HEK293 (cell line): ENCODE data around the gene GRIK2.
A peak's percentile ranks its signal among the peaks of the same experiment; 100 is the strongest.
"Not testable (repeated sequence)": the region's sequence is repeated elsewhere in the genome, so short reads cannot be mapped to it uniquely, and the experiment has no call there.

Source experiments
- CTCF ChIA-PET: fragments of 350-600 bp; formaldehyde crosslinking; extraction: SDS; loops from one replicate; lab custom pipeline; 2021; ENCODE audit warnings: antibody characterized with exemption; lab: Yijun Ruan, JAX
- POLR2A ChIA-PET: fragments of 300-600 bp; formaldehyde crosslinking; extraction: SDS; loops from one replicate; lab custom pipeline; 2020; ENCODE audit warnings: antibody characterized with exemption, inconsistent platforms; lab: Yijun Ruan, JAX
- H3K27ac ChIP-seq: fragments of 200-500 bp; sonication (Bioruptor generic); 2 replicates; pipeline ENCODE4 v1.5.1; 2014; ENCODE audit warnings: low read depth, low read length, control low read depth, inconsistent platforms; ENCODE audit errors: extremely low read depth
- H3K36me3 ChIP-seq, 2 experiments: fragments of 200-500 bp in 1 of 2; sonication (Bioruptor generic) in 1 of 2; 1 replicate in 1 of 2; 2 replicates in 1 of 2; pipeline ENCODE4 v1.5.1; 2014 to 2017; ENCODE audit warnings: inconsistent platforms in 2 of 2, low read length in 2 of 2; ENCODE audit not compliant: control insufficient read depth in 2 of 2, insufficient read depth in 1 of 2
- H3K4me1 ChIP-seq: fragments of 200-500 bp; sonication (Bioruptor generic); 2 replicates; pipeline ENCODE4 v1.5.1; 2014; ENCODE audit warnings: mild to moderate bottlenecking, low read length, inconsistent platforms; ENCODE audit not compliant: control insufficient read depth, insufficient read depth
- H3K4me3 ChIP-seq: 2 replicates; pipeline ENCODE4 v1.5.1; 2011; ENCODE audit warnings: low read depth, mild to moderate bottlenecking, control low read depth, low read length, moderate library complexity
- H3K9me3 ChIP-seq: fragments of 200-500 bp; sonication (Bioruptor generic); 2 replicates; pipeline ENCODE4 v1.5.1; 2014; ENCODE audit warnings: low read depth, low read length, inconsistent platforms; ENCODE audit not compliant: control insufficient read depth, insufficient read depth
- OSR2 ChIP-seq: fragments of 450-650 bp; formaldehyde crosslinking; IDR thresholded peaks from 2 replicates; pipeline ENCODE4 v1.5.1; 2016; ENCODE audit warnings: missing biosample characterization, missing genetic modification characterization
- ZBTB8A ChIP-seq: fragments of 450-650 bp; formaldehyde crosslinking; IDR thresholded peaks from 2 replicates; pipeline ENCODE4 v1.5.1; 2016; ENCODE audit warnings: missing biosample characterization, missing genetic modification characterization
- ZNF121 ChIP-seq: fragments of 450-650 bp; formaldehyde crosslinking; IDR thresholded peaks from 2 replicates; pipeline ENCODE4 v1.5.1; 2016; ENCODE audit warnings: missing biosample characterization, missing genetic modification characterization
- ZNF140 ChIP-seq: fragments of 450-650 bp; formaldehyde crosslinking; IDR thresholded peaks from 2 replicates; pipeline ENCODE4 v1.5.1; 2016; ENCODE audit warnings: missing biosample characterization, missing genetic modification characterization
- ZNF311 ChIP-seq: fragments of 450-650 bp; formaldehyde crosslinking; IDR thresholded peaks from 2 replicates; pipeline ENCODE4 v1.5.1; 2017; ENCODE audit warnings: missing biosample characterization, missing genetic modification characterization, borderline replicate concordance
- ZNF394 ChIP-seq: fragments of 450-650 bp; formaldehyde crosslinking; IDR thresholded peaks from 2 replicates; pipeline ENCODE4 v1.5.1; 2016; ENCODE audit warnings: missing biosample characterization, missing genetic modification characterization, mild to moderate bottlenecking, moderate library complexity, borderline replicate concordance
- ZNF426 ChIP-seq: fragments of 450-650 bp; formaldehyde crosslinking; IDR thresholded peaks from 2 replicates; pipeline ENCODE4 v1.5.1; 2017; ENCODE audit warnings: missing biosample characterization, missing genetic modification characterization, mild to moderate bottlenecking, inconsistent platforms, moderate library complexity
- ZNF510 ChIP-seq: fragments of 450-650 bp; formaldehyde crosslinking; IDR thresholded peaks from 2 replicates; pipeline ENCODE4 v1.5.1; 2018; ENCODE audit warnings: mild to moderate bottlenecking, missing genetic modification characterization, missing biosample characterization; ENCODE audit not compliant: insufficient replicate concordance
- ZNF555 ChIP-seq: fragments of 450-650 bp; formaldehyde crosslinking; conservative IDR thresholded peaks from 2 replicates; pipeline ENCODE4 v1.5.1; 2017; ENCODE audit warnings: missing biosample characterization, mild to moderate bottlenecking, missing genetic modification characterization, inconsistent platforms
- ZNF623 ChIP-seq: fragments of 450-650 bp; formaldehyde crosslinking; IDR thresholded peaks from 2 replicates; pipeline ENCODE4 v1.5.1; 2016; ENCODE audit warnings: missing biosample characterization, missing genetic modification characterization
- ZNF654 ChIP-seq: fragments of 450-650 bp; formaldehyde crosslinking; IDR thresholded peaks from 2 replicates; pipeline ENCODE4 v1.5.1; 2016; ENCODE audit warnings: low read depth, missing biosample characterization, missing genetic modification characterization
- ZNF664 ChIP-seq: fragments of 450-650 bp; formaldehyde crosslinking; IDR thresholded peaks from 2 replicates; pipeline ENCODE4 v1.5.1; 2016; ENCODE audit warnings: missing biosample characterization, missing genetic modification characterization
- TF ChIP-seq, protein P1 (sequence below): fragments of 450-650 bp; formaldehyde crosslinking; IDR thresholded peaks from 2 replicates; pipeline ENCODE4 v1.5.0; 2017; ENCODE audit warnings: missing biosample characterization, missing genetic modification characterization, borderline replicate concordance
- TF ChIP-seq, protein P2 (sequence below): fragments of 450-650 bp; formaldehyde crosslinking; optimal IDR thresholded peaks from 2 replicates; pipeline ENCODE3; 2016; ENCODE audit warnings: missing biosample characterization, mild to moderate bottlenecking, missing genetic modification characterization
- TF ChIP-seq, protein P3 (sequence below): fragments of 450-650 bp; formaldehyde crosslinking; IDR thresholded peaks from 2 replicates; pipeline ENCODE4 v1.5.1; 2016; ENCODE audit warnings: missing biosample characterization, missing genetic modification characterization, low read depth
- TF ChIP-seq, protein P4 (sequence below): fragments of 450-650 bp; formaldehyde crosslinking; IDR thresholded peaks from 2 replicates; pipeline ENCODE4 v1.5.1; 2016; ENCODE audit warnings: missing biosample characterization, missing genetic modification characterization
- TF ChIP-seq, protein P5 (sequence below): fragments of 450-650 bp; formaldehyde crosslinking; conservative IDR thresholded peaks from 2 replicates; pipeline ENCODE4 v1.5.1; 2016; ENCODE audit warnings: low read depth, missing biosample characterization, missing genetic modification characterization

GRIK2 gene

DNA sequence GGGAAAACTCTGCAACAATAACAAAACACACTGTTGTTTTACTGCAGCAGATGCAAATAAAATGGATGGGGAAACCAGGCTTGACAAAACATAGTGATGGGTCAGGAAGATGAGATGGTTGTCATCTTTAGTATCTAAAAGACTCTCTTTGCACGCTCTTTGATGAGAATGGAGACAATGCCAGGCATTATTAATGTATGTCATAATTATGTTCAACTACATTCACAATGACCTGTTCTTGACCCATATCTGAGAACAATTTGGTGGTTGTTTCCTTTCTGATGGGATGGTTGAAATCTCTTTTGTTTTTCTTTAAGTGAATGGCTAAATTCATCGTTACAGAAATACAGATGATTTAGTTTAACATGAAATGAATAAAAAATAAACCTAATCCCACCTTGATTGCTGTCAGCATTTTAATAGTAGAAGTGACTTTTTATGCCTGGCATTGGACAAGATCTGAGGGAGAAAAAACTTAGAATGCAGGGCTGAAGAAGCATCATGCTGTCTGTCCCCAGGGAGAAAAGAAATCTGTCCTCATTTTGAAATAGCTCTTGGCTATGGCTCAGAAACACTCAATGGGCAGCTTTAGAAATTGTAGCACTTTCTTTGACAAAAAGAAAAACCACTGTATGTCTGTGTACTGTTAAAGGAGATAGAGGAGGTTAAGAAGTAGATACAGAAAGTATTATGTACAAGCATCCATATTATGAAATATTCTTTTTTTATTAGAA lies 12.4 kb upstream of the GRIK2 start (continued):
- TF ChIP-seq, protein P1, sequence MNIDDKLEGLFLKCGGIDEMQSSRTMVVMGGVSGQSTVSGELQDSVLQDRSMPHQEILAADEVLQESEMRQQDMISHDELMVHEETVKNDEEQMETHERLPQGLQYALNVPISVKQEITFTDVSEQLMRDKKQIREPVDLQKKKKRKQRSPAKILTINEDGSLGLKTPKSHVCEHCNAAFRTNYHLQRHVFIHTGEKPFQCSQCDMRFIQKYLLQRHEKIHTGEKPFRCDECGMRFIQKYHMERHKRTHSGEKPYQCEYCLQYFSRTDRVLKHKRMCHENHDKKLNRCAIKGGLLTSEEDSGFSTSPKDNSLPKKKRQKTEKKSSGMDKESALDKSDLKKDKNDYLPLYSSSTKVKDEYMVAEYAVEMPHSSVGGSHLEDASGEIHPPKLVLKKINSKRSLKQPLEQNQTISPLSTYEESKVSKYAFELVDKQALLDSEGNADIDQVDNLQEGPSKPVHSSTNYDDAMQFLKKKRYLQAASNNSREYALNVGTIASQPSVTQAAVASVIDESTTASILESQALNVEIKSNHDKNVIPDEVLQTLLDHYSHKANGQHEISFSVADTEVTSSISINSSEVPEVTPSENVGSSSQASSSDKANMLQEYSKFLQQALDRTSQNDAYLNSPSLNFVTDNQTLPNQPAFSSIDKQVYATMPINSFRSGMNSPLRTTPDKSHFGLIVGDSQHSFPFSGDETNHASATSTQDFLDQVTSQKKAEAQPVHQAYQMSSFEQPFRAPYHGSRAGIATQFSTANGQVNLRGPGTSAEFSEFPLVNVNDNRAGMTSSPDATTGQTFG (tag by site-specific recombination): no peak
- no peak for TF ChIP-seq ZNF311 (tag by site-specific recombination)
- no peak for TF ChIP-seq OSR2 (tag by site-specific recombination)
- no peak for TF ChIP-seq ZNF121 (tag by site-specific recombination)
- TF ChIP-seq, protein P2, sequence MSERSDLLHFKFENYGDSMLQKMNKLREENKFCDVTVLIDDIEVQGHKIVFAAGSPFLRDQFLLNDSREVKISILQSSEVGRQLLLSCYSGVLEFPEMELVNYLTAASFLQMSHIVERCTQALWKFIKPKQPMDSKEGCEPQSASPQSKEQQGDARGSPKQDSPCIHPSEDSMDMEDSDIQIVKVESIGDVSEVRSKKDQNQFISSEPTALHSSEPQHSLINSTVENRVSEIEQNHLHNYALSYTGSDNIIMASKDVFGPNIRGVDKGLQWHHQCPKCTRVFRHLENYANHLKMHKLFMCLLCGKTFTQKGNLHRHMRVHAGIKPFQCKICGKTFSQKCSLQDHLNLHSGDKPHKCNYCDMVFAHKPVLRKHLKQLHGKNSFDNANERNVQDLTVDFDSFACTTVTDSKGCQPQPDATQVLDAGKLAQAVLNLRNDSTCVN (tag by site-specific recombination): no peak
- TF ChIP-seq, protein P3, sequence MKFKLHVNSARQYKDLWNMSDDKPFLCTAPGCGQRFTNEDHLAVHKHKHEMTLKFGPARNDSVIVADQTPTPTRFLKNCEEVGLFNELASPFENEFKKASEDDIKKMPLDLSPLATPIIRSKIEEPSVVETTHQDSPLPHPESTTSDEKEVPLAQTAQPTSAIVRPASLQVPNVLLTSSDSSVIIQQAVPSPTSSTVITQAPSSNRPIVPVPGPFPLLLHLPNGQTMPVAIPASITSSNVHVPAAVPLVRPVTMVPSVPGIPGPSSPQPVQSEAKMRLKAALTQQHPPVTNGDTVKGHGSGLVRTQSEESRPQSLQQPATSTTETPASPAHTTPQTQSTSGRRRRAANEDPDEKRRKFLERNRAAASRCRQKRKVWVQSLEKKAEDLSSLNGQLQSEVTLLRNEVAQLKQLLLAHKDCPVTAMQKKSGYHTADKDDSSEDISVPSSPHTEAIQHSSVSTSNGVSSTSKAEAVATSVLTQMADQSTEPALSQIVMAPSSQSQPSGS (tag by site-specific recombination): no peak

DNA sequence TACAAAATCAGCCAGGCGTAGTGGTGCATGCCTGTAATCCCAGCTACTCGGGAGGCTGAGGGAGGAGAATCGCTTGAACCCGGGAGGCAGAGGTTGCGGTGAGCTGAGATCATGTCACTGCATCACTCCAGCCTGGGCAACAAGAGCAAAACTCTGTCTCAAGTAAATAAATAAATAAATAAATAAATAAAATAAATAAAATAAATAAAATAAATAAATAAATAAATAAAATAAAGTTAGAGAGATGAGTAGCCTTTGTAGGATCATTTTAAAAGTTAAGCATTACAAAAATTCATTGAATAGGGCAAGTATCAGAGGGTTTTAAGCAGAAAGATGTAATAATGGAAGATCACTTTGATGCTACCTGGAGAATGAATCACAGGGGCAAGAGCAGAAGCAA lies 9.8 kb upstream of the GRIK2 start:
- H3K36me3 ChIP-seq, H3K27ac ChIP-seq, POLR2A ChIA-PET, H3K9me3 ChIP-seq, H3K4me1 ChIP-seq, H3K4me3 ChIP-seq: not testable (repeated sequence)
- CTCF ChIA-PET: interaction anchor here (1.0 kb wide), 1 partner anchor 11 kb away, joined by 3 read pairs; no protein-coding TSS in a partner anchor
- TF ChIP-seq ZBTB8A: peak; percentile 58
- peak; percentile 14; the same call in 1 of the 2 replicates for TF ChIP-seq ZNF654 (tag by site-specific recombination)
- peak; percentile 29; the same call in 1 of the 2 replicates for TF ChIP-seq ZNF664 (tag by site-specific recombination)
- peak; percentile 29 for TF ChIP-seq ZNF510
- peak; percentile 52 for TF ChIP-seq ZNF623 (tag by site-specific recombination)
- peak; percentile 91 for TF ChIP-seq ZNF394 (tag by site-specific recombination)
- TF ChIP-seq ZNF426 (tag by site-specific recombination): peak; percentile 75
- 0 out of 2 replicates have a peak, but pooled peaks have one; percentile 19 for TF ChIP-seq ZNF140 (tag by site-specific recombination)
- TF ChIP-seq, protein P4, sequence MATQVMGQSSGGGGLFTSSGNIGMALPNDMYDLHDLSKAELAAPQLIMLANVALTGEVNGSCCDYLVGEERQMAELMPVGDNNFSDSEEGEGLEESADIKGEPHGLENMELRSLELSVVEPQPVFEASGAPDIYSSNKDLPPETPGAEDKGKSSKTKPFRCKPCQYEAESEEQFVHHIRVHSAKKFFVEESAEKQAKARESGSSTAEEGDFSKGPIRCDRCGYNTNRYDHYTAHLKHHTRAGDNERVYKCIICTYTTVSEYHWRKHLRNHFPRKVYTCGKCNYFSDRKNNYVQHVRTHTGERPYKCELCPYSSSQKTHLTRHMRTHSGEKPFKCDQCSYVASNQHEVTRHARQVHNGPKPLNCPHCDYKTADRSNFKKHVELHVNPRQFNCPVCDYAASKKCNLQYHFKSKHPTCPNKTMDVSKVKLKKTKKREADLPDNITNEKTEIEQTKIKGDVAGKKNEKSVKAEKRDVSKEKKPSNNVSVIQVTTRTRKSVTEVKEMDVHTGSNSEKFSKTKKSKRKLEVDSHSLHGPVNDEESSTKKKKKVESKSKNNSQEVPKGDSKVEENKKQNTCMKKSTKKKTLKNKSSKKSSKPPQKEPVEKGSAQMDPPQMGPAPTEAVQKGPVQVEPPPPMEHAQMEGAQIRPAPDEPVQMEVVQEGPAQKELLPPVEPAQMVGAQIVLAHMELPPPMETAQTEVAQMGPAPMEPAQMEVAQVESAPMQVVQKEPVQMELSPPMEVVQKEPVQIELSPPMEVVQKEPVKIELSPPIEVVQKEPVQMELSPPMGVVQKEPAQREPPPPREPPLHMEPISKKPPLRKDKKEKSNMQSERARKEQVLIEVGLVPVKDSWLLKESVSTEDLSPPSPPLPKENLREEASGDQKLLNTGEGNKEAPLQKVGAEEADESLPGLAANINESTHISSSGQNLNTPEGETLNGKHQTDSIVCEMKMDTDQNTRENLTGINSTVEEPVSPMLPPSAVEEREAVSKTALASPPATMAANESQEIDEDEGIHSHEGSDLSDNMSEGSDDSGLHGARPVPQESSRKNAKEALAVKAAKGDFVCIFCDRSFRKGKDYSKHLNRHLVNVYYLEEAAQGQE (tag by site-specific recombination): 0 out of 2 replicates have a peak, but pooled peaks have one; percentile 40
- peak; percentile 59 for TF ChIP-seq ZNF555 (tag by site-specific recombination)
- TF ChIP-seq, protein P5, sequence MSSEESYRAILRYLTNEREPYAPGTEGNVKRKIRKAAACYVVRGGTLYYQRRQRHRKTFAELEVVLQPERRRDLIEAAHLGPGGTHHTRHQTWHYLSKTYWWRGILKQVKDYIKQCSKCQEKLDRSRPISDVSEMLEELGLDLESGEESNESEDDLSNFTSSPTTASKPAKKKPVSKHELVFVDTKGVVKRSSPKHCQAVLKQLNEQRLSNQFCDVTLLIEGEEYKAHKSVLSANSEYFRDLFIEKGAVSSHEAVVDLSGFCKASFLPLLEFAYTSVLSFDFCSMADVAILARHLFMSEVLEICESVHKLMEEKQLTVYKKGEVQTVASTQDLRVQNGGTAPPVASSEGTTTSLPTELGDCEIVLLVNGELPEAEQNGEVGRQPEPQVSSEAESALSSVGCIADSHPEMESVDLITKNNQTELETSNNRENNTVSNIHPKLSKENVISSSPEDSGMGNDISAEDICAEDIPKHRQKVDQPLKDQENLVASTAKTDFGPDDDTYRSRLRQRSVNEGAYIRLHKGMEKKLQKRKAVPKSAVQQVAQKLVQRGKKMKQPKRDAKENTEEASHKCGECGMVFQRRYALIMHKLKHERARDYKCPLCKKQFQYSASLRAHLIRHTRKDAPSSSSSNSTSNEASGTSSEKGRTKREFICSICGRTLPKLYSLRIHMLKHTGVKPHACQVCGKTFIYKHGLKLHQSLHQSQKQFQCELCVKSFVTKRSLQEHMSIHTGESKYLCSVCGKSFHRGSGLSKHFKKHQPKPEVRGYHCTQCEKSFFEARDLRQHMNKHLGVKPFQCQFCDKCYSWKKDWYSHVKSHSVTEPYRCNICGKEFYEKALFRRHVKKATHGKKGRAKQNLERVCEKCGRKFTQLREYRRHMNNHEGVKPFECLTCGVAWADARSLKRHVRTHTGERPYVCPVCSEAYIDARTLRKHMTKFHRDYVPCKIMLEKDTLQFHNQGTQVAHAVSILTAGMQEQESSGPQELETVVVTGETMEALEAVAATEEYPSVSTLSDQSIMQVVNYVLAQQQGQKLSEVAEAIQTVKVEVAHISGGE (tag by site-specific recombination): peak; percentile 55
